ENCODE results near the gene FOSL2. TPM values are rescaled to one million over a fixed set of nuclear protein-coding genes. Genes with fewer than 3 reads are reported as not detected.

The FOSL2 gene
- total RNA-seq, 1 donor from 2014 or later: 45.7 TPM

DNA sequence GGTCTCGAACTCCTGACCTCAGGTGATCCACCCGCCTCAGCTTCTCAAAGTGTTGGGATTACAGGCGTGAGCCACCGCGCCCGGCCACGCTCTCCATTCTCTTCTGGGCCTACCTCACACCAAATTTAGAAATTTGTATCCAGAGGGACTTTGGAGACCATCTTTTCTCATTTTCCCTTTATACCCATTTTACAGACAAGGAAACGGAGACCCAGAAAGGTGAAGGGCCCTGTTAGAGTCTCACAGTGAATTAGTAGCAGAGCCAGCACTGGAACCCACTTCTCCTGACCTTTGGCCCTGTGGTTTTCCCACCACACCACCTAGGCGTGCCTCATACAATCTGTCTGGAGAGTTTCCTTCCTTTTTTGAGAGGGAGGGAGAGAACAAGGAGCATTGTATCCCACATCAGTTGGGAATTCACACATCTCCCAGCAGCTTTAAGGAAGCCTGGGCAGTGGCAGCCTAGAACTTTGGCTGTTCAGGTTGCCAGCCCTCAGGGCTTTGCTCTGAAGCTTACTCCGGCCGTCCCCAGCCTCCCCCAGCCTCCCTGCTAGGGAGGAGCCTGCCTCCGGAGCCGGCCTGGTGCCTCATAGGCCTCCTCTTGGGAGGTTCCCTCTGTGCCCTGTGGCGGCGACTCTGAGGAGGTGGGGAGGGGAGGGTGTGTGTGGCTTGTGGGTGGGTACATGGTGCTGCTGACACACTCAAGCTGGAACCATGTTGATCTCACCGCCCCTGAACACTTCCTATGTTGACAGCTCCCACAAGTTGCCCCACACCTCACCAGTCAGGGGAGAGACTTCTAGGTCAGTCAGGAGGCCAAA is 13.8 kb downstream of the FOSL2 start:
- ATAC-seq (peak; percentile 40), DNase-seq (peak; percentile 57)
- intact Hi-C loops (cut with micrococcal nuclease): no loop called here

DNA sequence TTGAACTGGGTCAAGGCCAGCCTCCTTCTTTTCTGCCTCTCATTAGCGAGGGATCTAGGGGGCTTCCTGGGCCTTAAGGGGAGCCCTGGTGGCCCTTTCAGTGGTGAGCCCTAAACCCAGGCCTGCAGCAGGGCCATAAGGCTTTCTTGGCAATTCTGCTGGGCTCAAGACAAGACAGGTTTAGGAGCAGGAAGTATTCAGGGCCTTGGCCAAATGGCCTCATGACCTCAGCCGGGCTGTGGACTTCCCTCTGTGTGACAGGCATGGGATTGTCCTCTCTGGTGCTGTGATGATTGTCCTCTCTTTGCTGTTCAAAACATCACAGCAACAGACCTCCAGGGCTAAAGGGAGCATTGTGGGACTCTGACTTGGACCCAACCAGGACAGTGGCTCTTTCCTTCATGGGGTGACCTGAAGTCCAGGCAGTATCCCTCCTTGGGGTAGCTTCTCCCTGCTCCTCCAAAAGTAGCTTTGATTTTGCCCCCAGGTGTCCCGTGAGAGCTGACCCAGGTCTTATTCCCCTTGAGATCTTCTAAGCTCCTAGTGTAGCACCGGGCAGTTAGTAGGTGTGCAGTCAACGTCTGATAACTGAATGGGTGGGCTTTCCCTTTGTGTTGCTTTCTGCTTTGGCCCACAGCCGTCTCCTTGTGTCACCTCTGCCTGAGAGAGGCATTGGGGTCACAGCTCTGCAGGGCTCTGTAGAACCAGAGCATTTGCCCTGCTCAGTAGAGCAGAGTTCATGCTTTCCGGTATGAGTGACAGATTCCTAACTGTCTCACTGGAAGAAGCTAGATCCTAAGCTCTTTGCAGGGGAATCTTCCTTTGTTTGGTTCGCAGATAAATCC is 14.7 kb downstream of the FOSL2 start:
- ATAC-seq: peak; percentile 4
- no peak for DNase-seq
- intact Hi-C loops (cut with micrococcal nuclease): no loop called here

DNA sequence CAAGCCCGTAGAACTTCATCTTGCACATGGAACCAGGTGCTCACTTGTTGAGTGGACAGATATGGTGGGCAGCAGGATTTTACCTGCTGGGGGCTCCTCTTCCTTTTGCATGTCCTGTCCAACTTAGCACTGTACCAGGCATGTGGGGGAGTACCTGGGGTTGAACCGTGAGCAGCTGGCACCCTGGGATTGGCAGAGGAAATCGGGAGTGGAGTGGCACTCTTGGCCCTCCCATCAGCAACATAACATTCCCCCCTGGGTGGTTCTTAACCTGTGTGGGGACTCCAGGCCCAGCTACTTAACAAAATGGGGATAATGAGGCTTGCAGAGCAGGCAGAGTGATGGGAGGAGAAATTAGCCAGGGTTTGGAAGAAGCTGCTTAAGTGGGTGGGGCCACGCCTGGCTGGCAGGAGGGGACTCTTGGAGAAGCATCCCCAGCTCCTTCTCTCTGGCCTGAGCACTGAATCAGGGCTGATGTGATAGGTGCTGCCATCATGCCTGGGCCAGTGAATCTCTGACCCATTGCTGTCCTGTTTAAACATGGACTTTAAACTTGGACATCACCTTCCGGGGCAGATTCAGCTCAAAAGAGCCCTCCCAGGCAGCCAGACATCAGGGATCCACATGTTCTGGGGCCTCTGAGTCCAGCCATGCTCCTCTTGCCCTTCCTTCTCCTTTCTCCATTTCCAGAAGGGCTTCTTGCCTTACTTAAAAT is 15.5 kb downstream of the FOSL2 start:
- intact Hi-C loops (cut with micrococcal nuclease): no loop called here
- DNase-seq: no peak
- no peak for ATAC-seq

DNA sequence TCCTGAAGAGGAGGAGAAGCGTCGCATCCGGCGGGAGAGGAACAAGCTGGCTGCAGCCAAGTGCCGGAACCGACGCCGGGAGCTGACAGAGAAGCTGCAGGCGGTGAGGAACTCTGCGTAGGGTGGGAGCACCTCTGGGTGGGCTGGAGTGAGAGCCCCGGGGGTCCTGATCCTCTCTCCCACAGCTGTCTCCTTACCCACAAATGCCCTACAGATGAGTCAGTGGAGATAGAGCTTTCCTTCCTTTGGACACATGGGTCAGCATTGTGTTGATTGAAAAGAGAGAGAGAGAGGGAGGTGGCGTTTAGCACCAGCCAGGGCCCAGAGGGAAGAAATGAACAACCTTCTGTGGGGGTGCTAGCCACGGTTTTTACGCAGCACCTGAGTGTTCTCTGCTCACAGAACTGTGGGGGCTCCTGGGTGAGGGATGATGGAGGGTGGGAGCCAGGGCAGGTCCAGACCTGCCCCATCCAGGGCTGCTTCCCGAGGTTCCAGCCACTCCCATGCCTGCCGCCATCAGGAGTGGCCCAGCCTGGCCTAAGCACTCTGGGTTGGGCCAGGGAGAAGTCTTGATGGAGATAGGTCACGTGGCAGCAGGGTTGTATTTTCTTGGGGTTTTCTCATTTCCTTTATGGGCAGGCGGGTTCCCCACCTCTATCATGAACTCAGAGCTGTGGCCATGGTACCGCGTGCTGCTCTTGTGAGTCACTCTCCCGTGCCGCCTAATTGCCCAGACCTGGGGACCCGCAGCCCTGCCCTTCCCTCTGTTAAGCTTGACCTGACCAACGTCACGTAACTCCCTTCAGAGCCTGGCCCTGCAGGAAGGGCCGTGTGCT is 16.3 kb downstream of the FOSL2 start:
- no peak for DNase-seq
- intact Hi-C loops (cut with micrococcal nuclease): no loop called here
- peak; percentile 4 for ATAC-seq

DNA sequence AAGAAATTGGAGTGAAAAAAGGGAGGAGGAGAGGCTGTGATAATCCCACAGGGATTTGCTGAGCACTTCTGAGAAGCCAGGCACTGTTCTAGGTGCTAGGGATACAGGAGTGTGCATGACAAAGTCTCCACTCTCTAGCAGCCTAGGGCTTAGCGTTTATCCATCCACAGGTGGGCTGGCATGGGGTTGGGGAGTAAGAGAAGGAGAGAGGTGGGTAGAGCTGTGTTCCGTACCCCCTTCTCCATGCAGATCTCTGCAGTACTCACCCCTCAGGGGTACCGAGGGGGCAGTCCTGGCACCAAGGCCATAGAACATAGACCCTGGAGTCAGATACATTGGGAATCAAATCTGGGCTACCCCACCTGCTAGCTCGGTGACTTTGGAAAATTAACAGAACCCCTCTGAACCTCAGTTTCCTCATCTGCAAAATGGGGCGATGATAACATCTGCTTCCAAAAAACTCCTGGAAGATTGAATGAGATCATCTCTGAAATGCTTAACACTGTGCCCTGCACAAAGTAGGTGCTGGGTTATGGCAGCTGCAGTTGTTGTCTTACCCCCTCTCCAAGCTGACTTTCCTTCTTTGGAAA is 18.6 kb downstream of the FOSL2 start:
- no peak for ATAC-seq
- DNase-seq: no peak

DNA sequence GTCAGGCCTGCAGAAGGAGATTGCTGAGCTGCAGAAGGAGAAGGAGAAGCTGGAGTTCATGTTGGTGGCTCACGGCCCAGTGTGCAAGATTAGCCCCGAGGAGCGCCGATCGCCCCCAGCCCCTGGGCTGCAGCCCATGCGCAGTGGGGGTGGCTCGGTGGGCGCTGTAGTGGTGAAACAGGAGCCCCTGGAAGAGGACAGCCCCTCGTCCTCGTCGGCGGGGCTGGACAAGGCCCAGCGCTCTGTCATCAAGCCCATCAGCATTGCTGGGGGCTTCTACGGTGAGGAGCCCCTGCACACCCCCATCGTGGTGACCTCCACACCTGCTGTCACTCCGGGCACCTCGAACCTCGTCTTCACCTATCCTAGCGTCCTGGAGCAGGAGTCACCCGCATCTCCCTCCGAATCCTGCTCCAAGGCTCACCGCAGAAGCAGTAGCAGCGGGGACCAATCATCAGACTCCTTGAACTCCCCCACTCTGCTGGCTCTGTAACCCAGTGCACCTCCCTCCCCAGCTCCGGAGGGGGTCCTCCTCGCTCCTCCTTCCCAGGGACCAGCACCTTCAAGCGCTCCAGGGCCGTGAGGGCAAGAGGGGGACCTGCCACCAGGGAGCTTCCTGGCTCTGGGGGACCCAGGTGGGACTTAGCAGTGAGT is 19.4 kb downstream of the FOSL2 start:
- DNase-seq: no peak
- intact Hi-C loops (cut with micrococcal nuclease): no loop called here
- no peak for ATAC-seq

More for the DNA sequence above, 18.6 kb downstream of the FOSL2 start:
- intact Hi-C loops (cut with micrococcal nuclease): no loop called here

DNA sequence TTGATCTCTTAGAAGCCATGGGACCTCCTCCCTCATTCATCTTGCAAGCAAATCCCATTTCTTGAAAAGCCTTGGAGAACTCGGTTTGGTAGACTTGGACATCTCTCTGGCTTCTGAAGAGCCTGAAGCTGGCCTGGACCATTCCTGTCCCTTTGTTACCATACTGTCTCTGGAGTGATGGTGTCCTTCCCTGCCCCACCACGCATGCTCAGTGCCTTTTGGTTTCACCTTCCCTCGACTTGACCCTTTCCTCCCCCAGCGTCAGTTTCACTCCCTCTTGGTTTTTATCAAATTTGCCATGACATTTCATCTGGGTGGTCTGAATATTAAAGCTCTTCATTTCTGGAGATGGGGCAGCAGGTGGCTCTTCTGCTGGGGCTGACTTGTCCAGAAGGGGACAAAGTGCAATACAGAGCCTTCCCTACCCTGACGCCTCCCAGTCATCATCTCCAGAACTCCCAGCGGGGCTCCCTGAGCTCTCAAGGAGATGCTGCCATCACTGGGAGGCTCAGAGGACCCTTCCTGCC is 20.0 kb downstream of the FOSL2 start:
- no peak for DNase-seq

DNA sequence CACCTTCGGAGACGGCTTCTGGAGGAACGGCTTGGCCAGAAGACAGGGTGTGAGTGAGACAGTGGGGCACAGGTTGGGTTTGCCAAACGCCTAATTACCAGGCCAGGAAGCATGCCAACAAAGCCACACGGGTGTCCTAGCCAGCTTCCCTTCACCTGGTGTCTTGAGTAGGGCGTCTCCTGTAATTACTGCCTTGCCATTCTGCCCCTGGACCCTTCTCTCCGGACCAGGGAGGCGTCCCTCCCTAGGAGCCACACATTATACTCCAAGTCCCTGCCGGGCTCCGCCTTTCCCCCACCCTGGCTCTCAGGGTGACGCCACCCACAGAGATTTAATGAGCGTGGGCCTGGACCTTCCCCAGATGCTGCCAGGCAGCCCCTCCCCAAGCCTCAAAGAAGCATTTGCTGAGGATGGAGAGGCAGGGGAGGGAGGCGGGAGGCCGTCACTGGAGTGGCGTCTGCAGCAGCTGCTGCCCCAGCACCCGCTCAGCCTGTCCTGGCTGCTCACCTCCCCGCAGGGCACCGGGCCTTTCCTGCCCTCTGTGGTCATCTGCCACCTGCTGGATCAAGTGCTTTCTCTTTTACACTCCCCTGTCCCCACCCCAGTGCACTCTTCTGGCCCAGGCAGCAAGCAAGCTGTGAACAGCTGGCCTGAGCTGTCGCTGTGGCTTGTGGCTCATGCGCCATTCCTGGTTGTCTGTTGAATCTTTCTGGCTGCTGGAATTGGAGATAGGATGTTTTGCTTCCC is 20.7 kb downstream of the FOSL2 start:
- ATAC-seq: peak; percentile 65
- DNase-seq: peak; percentile 56
- intact Hi-C loops (cut with micrococcal nuclease): no loop called here

More for the DNA sequence above, 20.0 kb downstream of the FOSL2 start:
- ATAC-seq: no peak
- intact Hi-C loops (cut with micrococcal nuclease): no loop called here

DNA sequence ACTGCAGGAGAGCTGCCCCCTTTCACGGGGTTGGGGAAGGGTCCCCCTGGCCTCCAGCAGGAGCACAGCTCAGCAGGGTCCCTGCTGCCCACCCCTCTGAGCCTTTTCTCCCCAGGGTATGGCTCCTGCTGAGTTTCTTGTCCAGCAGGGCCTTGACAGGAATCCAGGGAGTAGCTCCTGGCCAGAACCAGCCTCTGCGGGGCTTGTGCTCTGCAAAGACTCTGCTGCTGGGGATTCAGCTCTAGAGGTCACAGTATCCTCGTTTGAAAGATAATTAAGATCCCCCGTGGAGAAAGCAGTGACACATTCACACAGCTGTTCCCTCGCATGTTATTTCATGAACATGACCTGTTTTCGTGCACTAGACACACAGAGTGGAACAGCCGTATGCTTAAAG is 21.2 kb downstream of the FOSL2 start:
- peak; percentile 31 for ATAC-seq
- intact Hi-C loops (cut with micrococcal nuclease): no loop called here
- DNase-seq: no peak

DNA sequence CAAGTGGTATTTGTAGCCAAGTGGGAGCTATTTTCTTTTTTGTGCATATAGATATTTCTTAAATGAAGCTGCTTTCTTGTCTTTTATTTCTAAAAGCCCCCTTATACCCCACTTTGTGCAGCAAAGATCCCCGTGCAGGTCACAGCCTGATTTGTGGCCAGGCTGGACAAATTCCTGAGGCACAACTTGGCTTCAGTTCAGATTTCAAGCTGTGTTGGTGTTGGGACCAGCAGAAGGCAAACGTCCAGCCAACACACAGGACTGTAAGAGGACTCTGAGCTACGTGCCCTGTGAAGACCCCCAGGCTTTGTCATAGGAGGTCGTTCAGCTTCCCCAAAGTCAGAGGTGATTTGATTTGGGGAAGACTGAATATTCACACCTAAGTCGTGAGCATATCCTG is 21.9 kb downstream of the FOSL2 start:
- ATAC-seq (peak; percentile 25), DNase-seq (no peak)
- intact Hi-C loops (cut with micrococcal nuclease): no loop called here

DNA sequence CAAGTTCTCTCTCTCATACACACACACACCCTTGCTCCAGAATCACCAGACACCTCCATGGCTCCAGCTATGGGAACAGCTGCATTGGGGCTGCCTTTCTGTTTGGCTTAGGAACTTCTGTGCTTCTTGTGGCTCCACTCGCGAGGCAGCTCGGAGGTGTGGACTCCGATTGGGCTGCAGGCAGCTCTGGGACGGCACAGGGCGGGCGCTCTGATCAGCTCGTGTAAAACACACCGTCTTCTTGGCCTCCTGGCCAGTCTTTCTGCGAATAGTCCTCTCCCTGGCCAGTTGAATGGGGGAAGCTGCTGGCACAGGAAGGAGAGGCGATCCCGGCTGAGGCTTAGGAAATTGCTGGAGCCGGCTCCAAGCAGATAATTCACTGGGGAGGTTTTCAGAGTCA is 22.4 kb downstream of the FOSL2 start:
- intact Hi-C loops (cut with micrococcal nuclease): no loop called here
- ATAC-seq (peak; percentile 15), DNase-seq (peak; percentile 48)

DNA sequence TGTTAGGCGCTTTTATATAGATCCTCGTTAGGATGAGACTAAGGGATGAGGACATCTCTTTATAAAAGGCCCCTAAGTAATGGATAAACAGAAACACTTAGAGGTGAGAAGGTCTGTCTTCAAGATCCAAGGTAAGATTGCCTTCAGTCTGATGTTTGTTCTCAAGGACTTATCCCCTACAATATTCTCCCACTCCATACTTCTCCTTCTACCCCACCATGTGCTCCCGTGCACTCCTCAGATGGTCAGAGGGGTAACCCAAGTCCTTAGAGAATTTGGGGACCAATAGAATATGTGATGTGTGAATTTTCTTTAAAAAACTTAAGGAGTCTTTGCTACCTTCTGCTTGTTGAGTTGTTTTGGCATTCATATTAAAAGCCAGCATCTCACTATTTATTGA is 23.1 kb downstream of the FOSL2 start:
- no peak for ATAC-seq
- intact Hi-C loops (cut with micrococcal nuclease): no loop called here
- no peak for DNase-seq

DNA sequence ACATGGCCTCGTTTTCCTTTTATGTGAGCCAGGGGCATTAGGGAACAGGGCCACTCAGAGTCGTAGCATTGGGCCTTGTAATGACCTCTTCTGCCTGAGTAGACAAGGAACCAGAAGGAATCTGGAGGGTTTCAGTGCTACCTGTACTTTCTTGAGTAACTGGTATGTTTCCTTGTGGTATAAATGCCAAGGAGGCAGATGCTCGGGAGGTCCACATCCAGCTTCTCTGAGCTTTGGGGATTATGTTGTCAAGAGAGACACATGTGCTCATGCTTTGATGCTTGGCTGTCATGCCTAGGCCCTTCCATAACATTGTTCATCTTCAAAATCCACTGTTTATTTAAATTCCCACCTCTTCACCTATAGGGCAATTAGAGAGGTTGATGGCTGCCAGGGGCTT is 26.3 kb downstream of the FOSL2 start:
- no peak for DNase-seq
- ATAC-seq: no peak
- intact Hi-C loops (cut with micrococcal nuclease): no loop called here

DNA sequence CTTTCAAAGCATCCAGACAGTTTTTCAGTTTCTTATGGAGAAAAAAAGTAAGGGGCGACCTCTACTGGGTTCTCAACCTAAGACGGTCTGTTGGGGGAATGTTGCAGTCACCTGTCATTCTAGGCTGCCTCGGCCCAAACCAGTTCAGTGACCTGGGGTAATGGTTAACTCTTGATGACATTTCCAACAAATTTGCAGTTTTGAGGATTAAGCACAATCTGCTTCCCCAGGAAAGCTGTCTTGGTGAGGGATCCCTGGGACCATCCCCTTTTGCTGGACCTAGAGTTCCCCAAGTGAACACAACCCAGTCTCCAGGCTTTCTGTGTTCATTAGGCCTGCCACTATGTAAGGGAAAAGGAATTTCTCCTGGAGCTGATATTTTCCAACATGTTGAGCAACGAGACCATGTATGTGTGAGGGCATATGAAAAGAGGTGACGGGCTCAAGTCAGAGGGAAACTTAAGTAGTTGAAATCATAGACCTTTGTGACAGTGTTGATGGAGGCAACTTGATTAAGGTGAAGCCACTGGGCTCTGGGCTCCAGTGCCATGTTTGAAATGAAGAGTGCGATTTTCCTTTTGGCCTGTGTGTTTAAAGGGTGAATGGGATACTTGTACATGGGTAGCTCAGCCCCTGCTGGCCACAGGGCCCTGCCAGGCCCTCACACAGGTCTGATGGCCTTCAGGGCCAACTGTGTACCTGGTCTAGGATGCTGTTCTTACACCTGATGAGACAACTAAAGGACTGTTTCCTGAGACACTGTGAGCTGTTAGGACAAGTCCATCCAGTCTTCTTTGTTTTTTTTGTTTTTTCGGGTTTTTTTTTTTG is 27.0 kb downstream of the FOSL2 start:
- ATAC-seq: no peak
- DNase-seq: no peak
- intact Hi-C loops (cut with micrococcal nuclease): no loop called here

DNA sequence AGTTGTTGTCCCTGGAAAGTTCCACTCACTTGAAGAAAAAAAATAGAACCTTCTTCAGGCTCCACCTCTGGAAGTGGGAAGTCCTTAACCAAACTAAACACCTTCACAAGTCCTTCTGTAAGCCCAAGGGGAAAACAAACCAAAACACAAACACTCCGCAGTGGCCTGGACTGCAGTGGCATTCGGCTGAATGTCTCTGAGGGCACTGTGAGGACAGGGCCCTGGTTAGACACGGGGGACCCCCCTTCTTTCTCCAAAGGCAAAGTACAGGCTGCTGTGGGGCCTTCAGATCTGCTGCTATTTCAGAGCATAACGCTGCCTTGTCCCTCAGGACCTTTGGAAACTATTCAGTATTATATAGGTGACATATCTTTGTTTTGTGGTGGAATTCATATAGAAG is 28.1 kb downstream of the FOSL2 start:
- intact Hi-C loops (cut with micrococcal nuclease): no loop called here
- DNase-seq (no peak), ATAC-seq (peak; percentile 39)

Measured in left ventricle myocardium superior (tissue), 1 donor.